Measurements from ENCODE around the gene CHST9.

DNA sequence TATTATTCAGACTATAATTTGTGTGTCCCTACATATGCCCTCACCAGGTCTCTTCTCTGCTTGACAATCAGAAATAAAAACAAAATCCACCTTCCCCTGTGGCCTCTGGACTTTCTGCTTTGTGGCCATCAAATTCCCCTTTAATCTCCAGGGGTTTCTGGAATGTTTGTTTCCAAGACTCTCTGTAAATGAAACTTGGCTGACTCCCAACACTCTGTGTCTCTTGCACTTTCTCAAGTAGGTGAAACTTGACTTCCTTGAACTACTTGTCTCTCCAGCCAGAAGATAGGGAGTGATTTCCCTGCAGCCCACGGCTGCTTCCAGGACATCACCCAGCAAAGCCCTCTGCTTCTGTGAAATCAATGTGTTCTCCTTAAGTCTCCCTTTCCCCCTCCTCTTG, 265.5 kb downstream of the CHST9 start:
- TF ChIP-seq CTCF (IDR thresholded peaks at IDR 0.05; ENCODE audit: poor library complexity) (no peak), EZH2 (IDR thresholded peaks at IDR 0.05; ENCODE audit: borderline replicate concordance) (no peak)

Measured in hepatocyte (in vitro differentiated cells).